HG03060 (cell line): ENCODE data around the gene GPR146.

Experiments used
- ATAC-seq: cut with Tn5 transposase; IDR thresholded peaks from one replicate; pipeline ENCODE4 v1.9.1; 2021; ENCODE audit warnings: low read depth, moderate number of reproducible peaks; ENCODE audit not compliant: unreplicated experiment

Gene GPR146

DNA sequence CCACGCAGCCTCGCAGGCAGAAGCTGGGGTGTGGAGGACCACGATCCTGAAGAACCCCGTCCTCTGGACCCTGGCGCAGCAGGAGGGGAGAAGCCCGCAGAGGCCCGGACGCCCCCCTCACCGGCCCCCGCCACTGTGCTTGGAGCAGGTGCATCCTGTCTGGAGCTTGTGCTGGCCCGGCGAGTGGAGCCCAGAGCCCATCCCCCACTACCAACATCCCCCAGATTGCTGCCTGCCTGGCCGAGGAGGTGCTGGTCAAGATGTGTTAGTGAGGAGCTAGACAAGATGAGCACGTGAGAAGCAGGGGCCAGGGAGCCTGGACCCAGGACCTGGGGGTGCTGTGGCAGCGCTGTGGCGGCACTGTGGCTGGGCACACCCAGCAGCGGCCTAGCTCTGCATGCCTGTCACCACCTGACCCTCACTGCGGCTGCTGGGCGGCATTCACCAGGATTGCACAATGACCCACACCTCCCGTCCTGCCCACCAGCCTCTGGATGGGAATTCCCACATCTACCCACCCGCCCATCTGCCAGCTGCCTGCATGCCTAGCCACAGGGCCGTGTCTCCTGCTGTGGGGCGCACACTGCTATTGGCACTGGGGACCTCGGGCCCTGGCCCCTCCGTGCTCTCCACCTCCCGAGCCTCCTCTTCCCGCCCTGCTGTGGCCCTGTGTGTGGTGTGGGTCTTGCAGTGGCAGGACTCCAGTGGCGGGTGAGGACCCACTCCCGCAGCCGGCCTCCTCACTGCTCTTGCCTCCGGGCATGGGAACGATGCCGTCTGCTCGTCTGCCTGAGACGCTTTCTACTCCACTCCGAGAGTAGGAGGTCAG lies 11.8 kb downstream of the GPR146 start:
- no peak for ATAC-seq

DNA sequence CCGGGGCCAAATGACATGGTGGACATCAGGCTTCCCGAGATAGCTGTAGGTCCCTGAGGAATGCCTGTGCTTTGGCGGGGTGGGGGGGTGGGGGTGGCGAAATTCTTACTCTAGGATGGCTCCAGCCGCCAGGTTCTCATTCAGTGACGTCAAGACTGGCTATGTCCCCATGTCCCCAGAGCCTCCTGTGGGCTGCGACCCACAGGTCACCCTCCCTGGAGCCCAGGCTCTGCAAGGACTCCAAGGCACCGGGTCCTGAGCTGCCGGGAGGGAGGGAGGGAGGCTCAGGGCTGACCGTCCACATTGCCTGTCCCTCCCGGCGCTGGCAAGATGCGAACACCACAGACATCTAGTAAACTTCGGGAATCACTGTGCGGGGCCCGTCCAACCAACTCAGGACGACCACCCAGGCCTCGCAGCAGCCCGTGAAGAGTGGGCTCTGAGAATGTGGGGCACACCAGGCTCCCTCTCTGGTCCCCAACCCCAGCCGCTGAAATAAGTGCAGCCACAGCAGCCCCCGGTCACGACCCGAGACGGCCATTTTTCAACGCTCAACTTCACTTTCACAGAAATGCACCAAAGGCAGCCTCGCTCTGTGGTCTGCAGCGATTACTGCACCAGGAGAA lies 12.6 kb downstream of the GPR146 start:
- no peak for ATAC-seq

DNA sequence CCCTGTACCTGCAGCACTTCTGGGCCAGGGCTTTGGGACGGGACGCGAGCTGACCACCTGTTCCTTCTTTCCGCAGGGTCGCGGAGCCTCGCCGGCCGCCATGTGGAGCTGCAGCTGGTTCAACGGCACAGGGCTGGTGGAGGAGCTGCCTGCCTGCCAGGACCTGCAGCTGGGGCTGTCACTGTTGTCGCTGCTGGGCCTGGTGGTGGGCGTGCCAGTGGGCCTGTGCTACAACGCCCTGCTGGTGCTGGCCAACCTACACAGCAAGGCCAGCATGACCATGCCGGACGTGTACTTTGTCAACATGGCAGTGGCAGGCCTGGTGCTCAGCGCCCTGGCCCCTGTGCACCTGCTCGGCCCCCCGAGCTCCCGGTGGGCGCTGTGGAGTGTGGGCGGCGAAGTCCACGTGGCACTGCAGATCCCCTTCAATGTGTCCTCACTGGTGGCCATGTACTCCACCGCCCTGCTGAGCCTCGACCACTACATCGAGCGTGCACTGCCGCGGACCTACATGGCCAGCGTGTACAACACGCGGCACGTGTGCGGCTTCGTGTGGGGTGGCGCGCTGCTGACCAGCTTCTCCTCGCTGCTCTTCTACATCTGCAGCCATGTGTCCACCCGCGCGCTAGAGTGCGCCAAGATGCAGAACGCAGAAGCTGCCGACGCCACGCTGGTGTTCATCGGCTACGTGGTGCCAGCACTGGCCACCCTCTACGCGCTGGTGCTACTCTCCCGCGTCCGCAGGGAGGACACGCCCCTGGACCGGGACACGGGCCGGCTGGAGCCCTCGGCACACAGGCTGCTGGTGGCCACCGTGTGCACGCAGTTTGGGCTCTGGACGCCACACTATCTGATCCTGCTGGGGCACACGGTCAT lies 13.3 kb downstream of the GPR146 start:
- no peak for ATAC-seq

DNA sequence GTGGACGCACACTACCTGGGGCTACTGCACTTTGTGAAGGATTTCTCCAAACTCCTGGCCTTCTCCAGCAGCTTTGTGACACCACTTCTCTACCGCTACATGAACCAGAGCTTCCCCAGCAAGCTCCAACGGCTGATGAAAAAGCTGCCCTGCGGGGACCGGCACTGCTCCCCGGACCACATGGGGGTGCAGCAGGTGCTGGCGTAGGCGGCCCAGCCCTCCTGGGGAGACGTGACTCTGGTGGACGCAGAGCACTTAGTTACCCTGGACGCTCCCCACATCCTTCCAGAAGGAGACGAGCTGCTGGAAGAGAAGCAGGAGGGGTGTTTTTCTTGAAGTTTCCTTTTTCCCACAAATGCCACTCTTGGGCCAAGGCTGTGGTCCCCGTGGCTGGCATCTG lies 14.0 kb downstream of the GPR146 start:
- no peak for ATAC-seq

DNA sequence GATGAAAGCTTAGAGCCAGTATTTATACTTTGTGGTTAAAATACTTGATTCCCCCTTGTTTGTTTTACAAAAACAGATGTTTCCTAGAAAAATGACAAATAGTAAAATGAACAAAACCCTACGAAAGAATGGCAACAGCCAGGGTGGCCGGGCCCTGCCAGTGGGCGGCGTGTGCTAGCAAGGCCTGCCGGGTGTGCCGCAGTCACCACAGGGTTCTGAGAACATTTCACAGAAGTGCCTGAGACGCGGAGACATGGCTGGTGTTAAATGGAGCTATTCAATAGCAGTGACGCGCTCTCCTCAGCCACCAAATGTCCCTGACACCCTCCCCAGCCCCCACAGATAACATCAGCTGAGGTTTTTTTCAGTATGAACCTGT lies 14.5 kb downstream of the GPR146 start:
- no peak for ATAC-seq

DNA sequence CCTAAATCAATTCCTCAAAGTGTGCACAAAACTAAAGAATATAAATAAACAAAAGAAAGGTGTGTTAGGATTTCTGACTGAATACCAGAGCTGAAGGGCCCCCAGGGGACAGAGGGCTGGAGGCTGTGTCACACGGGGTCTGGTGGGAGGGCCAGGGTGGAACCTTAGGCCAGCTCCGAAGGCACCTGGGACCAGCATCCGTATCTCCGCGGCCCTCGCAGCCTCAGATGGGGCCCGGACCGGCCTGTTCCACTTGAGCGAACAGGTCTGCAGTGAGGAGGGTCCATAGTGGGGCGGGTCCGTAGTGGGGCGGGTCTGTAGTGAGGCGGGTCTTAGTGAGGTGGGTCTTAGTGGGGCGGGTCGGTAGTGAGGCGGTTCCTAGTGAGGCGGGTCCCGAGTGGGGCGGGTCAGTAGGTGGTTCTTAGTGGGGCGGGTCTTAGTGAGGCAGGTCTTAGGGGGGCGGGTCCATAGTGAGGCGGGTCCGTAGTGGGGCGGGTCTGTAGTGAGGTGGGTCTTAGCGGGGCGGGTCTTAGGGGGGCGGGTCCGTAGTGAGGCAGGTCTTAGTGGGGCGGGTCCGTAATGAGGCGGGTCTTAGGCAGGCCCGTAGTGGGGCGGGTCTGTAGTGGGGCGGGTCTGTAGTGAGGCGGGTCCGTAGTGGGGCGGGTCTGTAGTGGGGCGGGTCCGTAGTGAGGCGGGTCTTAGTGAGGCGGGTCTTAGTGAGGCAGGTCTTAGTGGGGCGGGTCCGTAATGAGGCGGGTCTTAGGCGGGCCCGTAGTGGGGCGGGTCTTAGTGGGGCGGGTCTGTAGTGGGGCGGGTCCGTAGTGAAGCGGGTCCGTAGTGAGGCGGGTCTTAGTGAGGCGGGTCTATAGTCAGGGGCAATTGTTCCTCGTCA lies 15.1 kb downstream of the GPR146 start:
- ATAC-seq = no peak

DNA sequence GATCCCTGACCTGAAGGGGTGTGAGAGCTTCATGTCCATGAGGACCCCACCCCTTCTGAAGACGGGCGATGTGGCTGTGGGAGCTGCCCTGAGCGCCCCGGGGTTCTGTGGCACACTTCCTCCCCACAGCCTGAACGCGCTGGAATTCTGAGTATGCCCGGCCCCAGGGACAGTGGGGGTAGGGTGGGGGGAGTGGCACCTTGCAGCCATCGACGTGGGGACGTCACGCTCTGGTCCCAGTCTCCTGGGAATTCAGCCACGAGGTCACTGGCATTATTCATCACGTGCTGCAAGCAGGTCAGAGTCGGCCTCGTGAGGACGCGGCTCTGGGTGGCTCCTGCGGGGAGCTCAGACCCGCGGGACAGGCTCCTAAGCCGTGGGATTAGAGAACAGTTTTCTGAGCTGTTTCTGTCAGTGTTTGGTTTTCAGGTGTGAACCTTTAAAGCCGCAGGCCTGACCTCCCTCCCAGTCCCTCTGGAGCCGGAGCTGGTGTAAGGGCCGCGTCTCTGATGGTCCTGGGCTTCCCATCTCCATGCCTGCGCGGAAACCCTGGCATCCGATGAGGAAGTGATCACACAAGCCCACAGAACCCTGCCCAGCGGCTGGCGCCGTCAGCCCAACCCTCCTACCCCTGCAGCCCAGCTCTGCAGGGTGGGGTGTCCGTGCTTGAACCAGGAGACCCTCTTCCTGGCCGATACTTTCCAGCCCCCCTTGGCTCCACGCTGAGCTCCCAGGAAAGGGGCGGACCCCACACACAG lies 16.1 kb downstream of the GPR146 start:
- ATAC-seq = no peak

DNA sequence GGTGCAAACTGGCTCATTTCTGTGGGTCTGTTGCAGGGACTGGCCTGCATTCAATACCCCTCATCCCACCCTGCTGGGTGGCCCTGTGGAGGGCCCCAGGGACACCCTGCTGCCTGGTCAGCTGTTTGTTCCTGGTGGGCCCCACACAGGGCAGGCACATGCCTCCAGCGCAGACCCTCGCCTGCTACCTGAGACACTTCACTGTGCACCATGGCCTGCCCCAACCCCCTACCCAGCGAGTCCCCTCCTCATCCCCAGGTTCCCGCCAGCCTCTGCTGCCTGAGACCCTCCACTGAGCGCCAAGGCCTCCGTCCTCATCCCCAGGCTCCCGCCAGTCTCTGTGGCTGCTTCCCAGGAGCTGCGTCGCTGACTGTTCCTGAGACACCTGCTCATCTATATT lies 16.8 kb downstream of the GPR146 start:
- ATAC-seq = no peak

DNA sequence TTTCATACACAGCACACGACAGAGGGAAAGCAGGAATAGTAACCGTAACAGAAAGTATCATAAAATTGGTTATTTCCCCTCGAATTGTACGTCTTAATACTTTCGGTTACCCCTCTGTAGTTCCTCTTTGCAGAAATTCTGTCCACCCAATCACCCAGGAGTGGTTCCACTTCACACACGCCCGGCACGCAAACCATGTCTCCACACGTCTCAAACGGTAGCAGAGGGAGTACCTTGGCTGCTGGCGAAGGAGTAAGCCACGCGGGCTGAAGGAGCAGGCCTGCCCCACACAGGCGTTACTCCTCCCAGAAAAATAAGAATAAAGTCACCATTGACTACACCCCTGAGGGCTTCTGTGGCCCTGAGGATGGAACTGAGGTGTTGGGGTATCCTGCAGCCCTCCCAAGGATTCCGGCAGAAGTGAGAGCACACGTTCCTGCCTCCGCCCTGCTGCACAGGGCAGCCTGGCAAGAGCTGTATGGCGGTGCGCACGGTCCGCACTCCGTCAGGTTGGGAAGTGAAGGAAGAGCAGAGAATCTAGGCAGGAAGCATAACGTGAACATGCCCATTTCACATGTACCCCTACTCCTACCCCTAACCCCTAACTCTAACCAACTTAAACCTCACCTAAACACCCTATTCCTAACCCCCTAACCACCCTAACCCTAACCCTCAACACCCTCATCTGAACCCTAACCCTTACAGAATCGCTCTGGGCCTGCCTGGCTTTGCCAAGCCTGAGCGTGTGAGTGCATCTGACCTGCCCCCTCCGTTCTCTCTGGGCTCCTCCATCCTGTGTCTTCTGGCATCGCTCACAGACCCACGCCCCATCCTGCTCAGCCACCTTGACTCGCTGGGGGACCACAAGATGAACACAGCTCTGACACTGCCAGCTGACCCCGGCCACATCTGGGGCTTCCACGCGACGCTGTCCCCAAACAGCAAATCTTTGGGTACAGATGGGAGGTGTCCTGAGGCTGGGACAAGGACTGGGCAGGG lies 18.2 kb downstream of the GPR146 start:
- ATAC-seq = peak; percentile 27

DNA sequence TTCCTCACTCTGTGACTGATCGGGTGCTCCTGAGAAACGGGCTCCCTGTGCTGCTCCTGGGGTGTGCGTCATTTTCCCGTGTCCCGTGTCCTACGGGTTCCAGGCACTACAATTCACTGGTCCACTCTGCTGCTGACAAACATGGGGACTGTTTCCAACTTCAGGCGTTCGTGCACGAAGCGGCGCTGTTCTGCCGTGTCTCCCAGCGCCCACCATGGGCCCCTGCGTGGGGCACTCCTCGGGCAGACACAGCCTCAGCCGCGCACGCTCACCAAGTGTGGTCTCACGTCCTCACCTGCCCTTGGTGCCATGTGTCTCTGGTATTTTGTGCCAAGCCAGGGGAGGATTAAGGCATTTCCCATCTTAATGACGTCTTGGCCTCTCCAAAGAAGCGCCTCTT lies 19.0 kb downstream of the GPR146 start:
- no peak for ATAC-seq

DNA sequence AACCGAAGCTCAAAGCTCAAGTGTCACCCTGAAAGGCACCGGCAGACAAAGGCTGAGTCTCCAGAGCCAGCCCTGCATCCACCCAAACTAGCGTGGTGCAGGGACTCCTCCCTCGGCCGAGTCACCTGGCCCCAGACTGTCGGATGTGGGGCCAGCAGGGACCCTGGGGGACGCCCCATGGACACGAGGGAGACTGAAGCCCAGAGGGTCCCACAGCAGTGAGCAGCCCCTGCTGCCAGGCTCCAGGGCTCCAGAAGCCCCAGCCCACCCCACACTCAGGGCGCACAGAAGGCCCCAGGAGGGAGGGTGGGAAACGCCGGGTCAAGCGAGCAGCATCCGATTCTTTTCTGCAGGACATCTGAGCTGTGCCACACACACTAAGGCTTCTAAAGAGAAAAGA lies 20.2 kb downstream of the GPR146 start:
- ATAC-seq = no peak

DNA sequence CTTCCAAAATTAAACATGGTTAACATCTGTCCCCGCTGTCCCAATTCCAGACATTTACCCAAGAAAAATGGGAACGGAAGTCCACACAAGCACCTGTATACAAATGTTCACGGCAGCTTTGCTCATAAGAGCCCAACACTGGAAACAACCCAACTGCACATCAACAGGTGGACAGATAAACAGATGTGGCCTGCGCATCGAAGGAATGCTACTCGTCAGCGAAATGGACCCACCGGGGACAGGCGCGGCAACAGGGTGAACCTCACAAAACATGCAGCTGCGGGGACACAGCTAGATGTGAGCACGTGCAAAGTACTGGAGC lies 20.9 kb downstream of the GPR146 start:
- no peak for ATAC-seq

DNA sequence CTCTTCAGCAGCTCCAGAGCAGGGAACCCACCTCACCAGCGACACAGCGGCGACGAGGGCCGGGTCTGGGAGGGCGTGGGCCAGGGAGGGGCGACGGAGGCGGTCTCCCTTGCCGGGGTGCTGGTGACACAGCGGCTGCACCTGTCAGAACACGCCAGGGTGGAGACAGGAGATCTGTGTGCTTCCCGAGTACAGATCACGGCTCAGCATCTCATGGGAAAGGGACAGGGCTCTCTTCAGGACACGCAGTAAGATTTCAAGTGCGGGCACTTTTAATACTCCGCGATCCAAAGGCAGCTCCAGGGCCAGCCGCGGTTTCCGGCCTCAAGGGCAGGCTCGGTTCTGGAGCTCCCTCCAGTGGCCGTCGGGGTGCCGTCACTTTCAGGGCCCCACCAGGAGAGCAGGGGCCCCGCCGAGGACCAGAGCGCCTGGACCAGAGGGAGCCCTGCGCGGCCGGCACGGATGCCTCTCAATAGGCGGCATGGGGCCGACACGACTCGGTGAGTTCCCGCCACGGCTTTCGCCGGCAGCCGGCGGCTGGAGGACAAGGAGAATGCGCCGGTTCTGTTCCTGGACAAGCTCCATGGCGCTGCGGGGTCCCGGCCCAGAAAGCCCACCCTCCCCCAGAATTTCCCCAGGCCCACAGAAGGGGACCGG lies 21.4 kb downstream of the GPR146 start:
- ATAC-seq = no peak

DNA sequence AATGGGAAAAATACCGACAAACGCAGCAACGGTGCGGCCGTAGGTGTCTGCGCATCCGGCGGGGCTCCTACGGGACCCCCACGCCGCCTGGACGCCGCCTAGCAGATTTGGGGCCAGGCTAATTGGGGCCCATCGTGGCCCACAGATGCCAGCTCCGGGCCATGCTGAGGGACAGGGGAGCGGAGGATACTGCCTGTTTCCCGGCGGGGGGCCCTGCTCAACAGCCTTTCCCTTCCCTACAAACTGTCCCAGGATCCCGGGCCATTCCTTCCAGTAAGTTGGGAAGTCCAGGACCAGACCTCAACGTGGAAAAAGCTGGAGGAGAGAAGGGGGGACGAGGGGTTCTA lies 21.9 kb downstream of the GPR146 start:
- ATAC-seq = no peak

DNA sequence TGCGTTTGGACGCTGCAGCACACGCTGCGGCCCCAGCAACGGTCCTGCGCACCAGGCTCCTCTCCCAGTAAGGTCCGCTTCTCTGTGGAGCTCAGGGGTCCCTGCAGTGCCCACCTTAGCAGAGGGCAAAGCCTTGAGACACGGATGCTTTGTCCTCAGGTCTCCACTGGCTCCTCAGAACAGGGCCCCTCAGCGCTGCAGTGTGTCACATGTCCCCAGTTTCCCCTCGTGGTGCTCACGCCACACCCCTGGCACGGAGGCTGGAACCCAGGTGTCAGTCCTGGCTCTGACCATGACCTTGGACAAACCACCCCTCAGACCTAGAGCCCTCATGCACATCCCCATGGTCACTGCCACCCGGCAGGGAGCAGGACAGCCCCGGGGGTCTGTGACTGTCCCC lies 23.7 kb downstream of the GPR146 start:
- ATAC-seq = no peak

DNA sequence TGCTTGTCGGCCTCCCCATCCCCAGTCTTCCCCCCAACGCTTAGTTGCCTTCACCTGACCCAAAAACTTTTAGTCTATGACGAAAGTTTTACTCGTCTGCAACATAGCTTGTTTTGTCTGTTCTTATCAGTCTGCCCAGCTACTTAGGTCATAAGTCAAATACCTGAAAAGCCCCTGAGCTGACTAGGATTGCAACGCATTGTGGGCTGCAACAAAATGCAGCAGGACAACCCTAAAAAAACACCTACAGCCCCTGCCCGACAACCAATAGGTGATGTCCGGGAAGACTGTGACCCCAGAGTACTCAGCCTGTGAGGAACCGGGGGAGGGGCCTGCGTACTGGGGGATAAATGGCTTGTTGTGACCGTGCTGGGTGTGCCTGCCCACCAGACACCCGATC lies 24.3 kb downstream of the GPR146 start:
- ATAC-seq = no peak

DNA sequence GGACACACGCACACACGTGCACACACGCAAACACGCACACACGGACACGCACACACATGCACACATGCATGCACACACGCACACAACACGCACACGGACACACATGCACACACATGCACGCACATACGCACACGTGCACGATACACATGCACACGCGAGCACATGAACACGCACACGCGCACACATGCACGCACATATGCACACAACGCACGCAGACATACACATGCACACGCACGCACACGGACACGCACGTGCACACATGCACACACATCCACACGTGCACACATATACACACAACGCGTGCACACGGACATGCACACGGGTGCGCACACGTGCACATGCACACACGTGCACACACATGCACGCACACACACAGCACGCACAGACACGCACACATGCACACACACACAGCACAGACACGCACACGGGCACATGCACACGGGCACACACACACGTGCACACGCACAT lies 26.2 kb downstream of the GPR146 start:
- ATAC-seq = no peak

DNA sequence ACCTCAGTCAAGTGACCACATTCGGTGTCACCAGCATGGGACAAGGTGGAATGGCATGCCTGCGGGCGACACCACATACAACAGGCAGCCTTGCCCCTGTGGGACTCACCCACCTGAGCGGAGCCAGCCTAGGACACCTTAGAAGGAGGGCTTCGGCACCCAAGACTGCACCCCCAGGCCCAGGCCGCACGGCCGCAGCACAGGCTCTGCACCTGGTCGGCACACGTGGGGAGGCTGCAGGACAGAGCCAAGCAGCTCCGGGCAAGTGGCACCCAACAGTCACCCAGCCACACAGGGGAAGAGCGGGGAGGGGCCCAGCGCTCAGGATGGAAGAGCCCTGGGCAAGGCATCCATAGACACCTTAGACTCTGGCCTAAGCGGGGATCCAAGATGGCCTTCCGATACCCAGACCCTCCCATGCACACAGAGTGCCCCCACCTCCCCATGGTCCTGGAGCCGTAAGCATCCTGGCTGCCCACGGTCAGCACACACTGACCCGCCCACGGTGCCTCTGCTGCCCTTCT lies 27.4 kb downstream of the GPR146 start:
- ATAC-seq = no peak
